Activated B cell treated with CpG ODN at 0.5 μM for 24 hours (primary cell): ENCODE measurements around the gene SLC13A4. TPM values are rescaled to one million over a fixed set of nuclear protein-coding genes. Genes with fewer than 3 reads are reported as not detected.

Source experiments
- ATAC-seq: fragments of 200-7000 bp; cut with Tn5 transposase; one replicate; pipeline ENCODE4 v1.10.0; 2021; ENCODE audit warnings: low read depth, mild to moderate bottlenecking, moderate library complexity
- CTCF ChIA-PET: fragments of 350-600 bp; sonication (Branson Sonifier 250); formaldehyde crosslinking; loops from one replicate; lab custom pipeline; 2021; ENCODE audit warnings: antibody characterized with exemption; lab: Charles Lee
- POLR2A ChIA-PET: fragments of 350-600 bp; sonication (Branson Sonifier 250); formaldehyde crosslinking; loops from one replicate; lab custom pipeline; 2021; ENCODE audit warnings: antibody characterized with exemption; lab: Charles Lee
- DNase-seq: peaks from one replicate; pipeline ENCODE4 v3.0.0; 2022
- H3K27ac Mint-ChIP-seq: one replicate; pipeline ENCODE4 v1.8.0; 2020; ENCODE audit warnings: mixed read lengths
- H3K27me3 Mint-ChIP-seq: one replicate; pipeline ENCODE4 v1.8.0; 2021; ENCODE audit warnings: mixed read lengths
- H3K36me3 Mint-ChIP-seq: one replicate; pipeline ENCODE4 v1.8.0; 2021; ENCODE audit warnings: low read depth, mixed read lengths
- H3K4me1 Mint-ChIP-seq: one replicate; pipeline ENCODE4 v1.8.0; 2021; ENCODE audit warnings: mixed read lengths
- H3K4me3 Mint-ChIP-seq: one replicate; pipeline ENCODE4 v1.8.0; 2020; ENCODE audit warnings: mild to moderate bottlenecking, mixed read lengths
- H3K9me3 Mint-ChIP-seq: one replicate; pipeline ENCODE4 v1.8.0; 2020; ENCODE audit warnings: mixed read lengths
- intact Hi-C: fragments of 100-400 bp; cut with micrococcal nuclease; formaldehyde crosslinking; loops from one replicate; pipeline ENCODE4 v1.15.1; 2024
- total RNA-seq: library from RNA; stranded (reverse); gene quantifications from 2 replicates; pipeline ENCODE4 v1.2.3, GENCODE V29; 2022
- TF ChIP-seq, protein P1 (sequence below): fragments of 200-600 bp; IDR thresholded peaks from one replicate; pipeline ENCODE4 v1.8.0; 2022; ENCODE audit warnings: antibody characterized with exemption, mild to moderate bottlenecking

The SLC13A4 gene
- total RNA-seq, 1 donor from 2014 or later: not detected

DNA sequence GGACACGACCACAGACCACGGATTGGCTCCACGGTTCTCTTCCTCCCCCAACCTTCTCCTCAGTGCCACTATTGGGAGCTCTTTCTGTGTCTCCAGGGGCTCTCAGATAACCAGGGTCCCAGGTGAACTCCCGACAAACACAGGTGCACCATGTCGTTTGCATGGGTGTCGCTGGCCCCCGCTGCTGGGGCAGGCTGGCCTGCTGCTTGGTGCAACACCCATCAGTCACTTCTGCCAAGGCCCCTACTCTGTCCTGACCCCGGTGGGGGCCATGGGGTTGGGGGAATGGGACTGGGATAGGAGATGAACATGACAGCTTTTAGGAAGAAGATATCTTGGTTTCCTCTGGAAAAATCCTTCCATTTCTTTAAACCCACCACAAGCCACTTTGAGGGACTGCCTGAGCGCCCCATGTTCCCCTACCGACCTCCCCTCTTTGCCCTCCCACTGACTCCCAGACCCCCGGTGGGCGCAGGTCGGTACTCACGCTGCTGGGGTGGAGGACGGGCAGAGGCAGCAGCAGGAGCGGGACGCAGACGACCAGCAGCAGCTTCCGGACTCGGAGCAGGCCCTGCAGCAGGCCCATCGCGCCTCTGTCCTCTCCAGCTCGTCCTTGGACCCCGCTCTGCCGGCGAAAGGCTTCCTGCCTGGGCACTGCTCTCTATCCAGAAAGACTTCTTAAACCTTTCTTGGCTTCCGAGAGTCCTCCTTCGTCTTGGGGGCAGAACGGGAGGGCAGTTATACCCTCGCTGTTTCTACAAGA lies 894 bp downstream of the SLC13A4 start:
- ATAC-seq: no peak
- CTCF ChIA-PET: no interaction called here
- H3K9me3 Mint-ChIP-seq: no peaks in the 10 kb centered on the region

GRCh38 chr7:135726276-135726788 lies 1.7 kb downstream of the SLC13A4 start:
- DNase-seq (no peak), ATAC-seq (no peak)
- POLR2A ChIA-PET: no interaction called here
- intact Hi-C loops: no loop called here
- Mint-ChIP-seq H3K36me3 (no peaks in the 10 kb centered on the region), H3K4me1 (no peaks in the 10 kb centered on the region), H3K27ac (no peak overlapping the region), H3K27me3 (peaks cover 4% of the 10 kb centered on the region), H3K4me3 (no peak overlapping the region), H3K9me3 (no peaks in the 10 kb centered on the region)
- CTCF ChIA-PET: no interaction called here
- TF ChIP-seq, protein P1, sequence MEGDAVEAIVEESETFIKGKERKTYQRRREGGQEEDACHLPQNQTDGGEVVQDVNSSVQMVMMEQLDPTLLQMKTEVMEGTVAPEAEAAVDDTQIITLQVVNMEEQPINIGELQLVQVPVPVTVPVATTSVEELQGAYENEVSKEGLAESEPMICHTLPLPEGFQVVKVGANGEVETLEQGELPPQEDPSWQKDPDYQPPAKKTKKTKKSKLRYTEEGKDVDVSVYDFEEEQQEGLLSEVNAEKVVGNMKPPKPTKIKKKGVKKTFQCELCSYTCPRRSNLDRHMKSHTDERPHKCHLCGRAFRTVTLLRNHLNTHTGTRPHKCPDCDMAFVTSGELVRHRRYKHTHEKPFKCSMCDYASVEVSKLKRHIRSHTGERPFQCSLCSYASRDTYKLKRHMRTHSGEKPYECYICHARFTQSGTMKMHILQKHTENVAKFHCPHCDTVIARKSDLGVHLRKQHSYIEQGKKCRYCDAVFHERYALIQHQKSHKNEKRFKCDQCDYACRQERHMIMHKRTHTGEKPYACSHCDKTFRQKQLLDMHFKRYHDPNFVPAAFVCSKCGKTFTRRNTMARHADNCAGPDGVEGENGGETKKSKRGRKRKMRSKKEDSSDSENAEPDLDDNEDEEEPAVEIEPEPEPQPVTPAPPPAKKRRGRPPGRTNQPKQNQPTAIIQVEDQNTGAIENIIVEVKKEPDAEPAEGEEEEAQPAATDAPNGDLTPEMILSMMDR: no peak

More for the DNA sequence above, 894 bp downstream of the SLC13A4 start:
- no peak for DNase-seq
- POLR2A ChIA-PET: no interaction called here
- peaks cover 4% of the 10 kb centered on the region for H3K27me3 Mint-ChIP-seq
- TF ChIP-seq, protein P1: no peak
- no peaks in the 10 kb centered on the region for H3K36me3 Mint-ChIP-seq
- H3K4me1 Mint-ChIP-seq: no peaks in the 10 kb centered on the region
- no peak overlapping the region for H3K4me3 Mint-ChIP-seq
- intact Hi-C loops: no loop called here
- no peak overlapping the region for H3K27ac Mint-ChIP-seq

DNA sequence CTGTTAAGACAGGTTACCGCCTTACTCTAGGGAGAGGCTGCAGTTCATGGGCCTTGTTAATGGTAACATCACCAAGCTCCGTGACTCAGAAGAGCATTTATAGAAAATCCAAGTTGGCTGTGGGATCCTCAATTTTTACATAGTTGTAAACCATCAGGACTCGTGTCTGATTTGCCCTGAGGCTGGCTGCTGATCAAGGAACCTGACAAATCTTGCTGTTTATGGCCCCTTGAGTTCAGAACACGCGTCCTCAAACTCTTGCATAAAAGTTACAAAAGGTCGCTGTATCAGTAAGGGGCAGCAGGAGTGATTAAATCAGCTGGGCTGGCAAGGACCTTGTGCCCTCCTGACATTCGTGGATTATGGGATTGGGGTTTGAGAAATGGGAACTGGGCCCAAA lies 4.6 kb downstream of the SLC13A4 start:
- ATAC-seq: no peak
- H3K4me1 Mint-ChIP-seq: no peaks in the 10 kb centered on the region
- ChIA-PET CTCF (no interaction called here), POLR2A (no interaction called here)
- TF ChIP-seq, protein P1: no peak
- no peak overlapping the region for H3K4me3 Mint-ChIP-seq
- no peaks in the 10 kb centered on the region for H3K36me3 Mint-ChIP-seq
- no peak for DNase-seq
- H3K9me3 Mint-ChIP-seq: no peaks in the 10 kb centered on the region
- H3K27me3 Mint-ChIP-seq: peaks cover 9% of the 10 kb centered on the region
- intact Hi-C loops: no loop called here
- no peak overlapping the region for H3K27ac Mint-ChIP-seq

DNA sequence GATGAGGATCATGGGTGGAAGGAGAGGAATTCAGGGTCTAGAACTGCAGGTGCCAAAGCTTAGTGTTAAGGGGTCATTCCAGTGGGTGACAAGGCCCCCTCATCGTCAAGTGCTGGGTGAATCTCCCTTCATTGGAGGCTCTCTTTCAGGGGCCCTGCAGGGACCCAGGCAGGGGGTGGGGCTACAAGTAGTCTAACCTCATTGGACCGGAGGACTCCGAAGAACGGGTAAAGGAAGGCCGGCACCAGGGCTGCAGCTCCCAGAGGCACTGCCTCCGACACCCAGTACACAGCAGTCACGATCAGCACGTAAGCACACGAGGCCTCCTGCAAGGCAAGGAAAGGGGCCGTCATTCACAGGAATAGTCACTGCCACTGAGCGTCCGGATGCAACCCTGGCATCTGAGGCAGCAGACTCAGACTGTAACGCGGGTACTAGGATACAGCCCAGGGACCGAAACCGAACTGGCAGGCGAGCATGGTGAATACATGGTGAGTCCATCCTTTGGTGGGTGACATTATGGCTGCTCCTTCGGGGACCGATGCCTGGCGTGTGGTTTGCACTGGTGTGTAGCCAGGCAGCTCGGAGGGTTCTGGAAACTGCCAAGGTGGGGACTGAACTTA lies 6.7 kb downstream of the SLC13A4 start:
- ATAC-seq: no peak

DNA sequence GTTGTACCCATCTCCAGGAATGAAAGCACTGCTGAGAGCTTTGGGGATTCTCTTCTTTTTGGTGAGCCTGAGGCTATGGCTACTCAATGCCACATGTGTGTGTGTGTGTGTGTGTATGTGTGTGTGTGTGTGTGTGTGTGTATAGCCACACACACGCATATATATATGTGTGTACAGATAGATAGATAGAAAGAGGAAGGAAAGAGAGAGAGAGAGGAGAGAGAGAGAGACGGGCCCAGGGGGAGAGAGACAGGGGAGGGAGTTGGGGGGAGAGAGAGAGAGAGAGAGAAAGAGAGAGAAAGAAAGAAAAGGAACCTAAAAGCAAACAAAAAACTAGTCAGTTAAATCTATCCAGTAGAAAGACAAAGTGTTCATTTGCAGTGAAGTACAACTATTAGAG lies 8.3 kb downstream of the SLC13A4 start:
- intact Hi-C loops: no loop called here
- ChIA-PET CTCF (no interaction called here), POLR2A (no interaction called here)
- Mint-ChIP-seq H3K9me3 (no peaks in the 10 kb centered on the region), H3K36me3 (no peaks in the 10 kb centered on the region), H3K27me3 (peaks cover 14% of the 10 kb centered on the region), H3K4me3 (no peak overlapping the region), H3K4me1 (no peaks in the 10 kb centered on the region), H3K27ac (no peak overlapping the region)
- TF ChIP-seq, protein P1: no peak
- DNase-seq (no peak), ATAC-seq (no peak)

More for the DNA sequence above, 6.7 kb downstream of the SLC13A4 start:
- TF ChIP-seq, protein P1: no peak
- no peak overlapping the region for H3K4me3 Mint-ChIP-seq
- ChIA-PET CTCF (no interaction called here), POLR2A (no interaction called here)
- no peak overlapping the region for H3K27ac Mint-ChIP-seq
- intact Hi-C loops: no loop called here
- DNase-seq: no peak
- H3K4me1 Mint-ChIP-seq: no peaks in the 10 kb centered on the region
- peaks cover 18% of the 10 kb centered on the region for H3K27me3 Mint-ChIP-seq
- H3K9me3 Mint-ChIP-seq: no peaks in the 10 kb centered on the region
- no peaks in the 10 kb centered on the region for H3K36me3 Mint-ChIP-seq
